Naive thymus-derived CD4-positive, alpha-beta T cell (primary cell): ENCODE results near the gene GBX1. TPM values are rescaled to one million over a fixed set of nuclear protein-coding genes. Genes with fewer than 3 reads are reported as not detected.
A peak's percentile ranks its signal among the peaks of the same experiment; 100 is the strongest.

ENCODE experiments used
- ATAC-seq: fragments of 150-1000 bp; cut with Tn5 transposase; 2 replicates; pipeline ENCODE4 v1.10.0; 2021; ENCODE audit warnings: mild to moderate bottlenecking, moderate library complexity
- CTCF ChIA-PET: fragments of 350-600 bp; sonication (Branson Sonifier 250); formaldehyde crosslinking; loops from one replicate; lab custom pipeline; 2021; ENCODE audit warnings: antibody characterized with exemption; lab: Charles Lee
- POLR2A ChIA-PET: fragments of 350-600 bp; sonication (Branson Sonifier 250); formaldehyde crosslinking; loops from one replicate; lab custom pipeline; 2021; ENCODE audit warnings: antibody characterized with exemption, inconsistent platforms; lab: Charles Lee
- DNase-seq, 9 donors: peaks; one replicate each; pipeline versions ENCODE4 v3.0.0 to v3.0.0-alpha.2; 2020 to 2022; ENCODE audit warnings: mixed read lengths in 1 of 9
- H3K27ac ChIP-seq: one replicate; pipeline ENCODE4 v1.7.0; 2013; ENCODE audit warnings: mild to moderate bottlenecking, low read depth, low read length, moderate library complexity
- H3K27me3 ChIP-seq, 2 donors: one replicate each; pipeline ENCODE4 v1.7.0; 2013; ENCODE audit warnings: low read length in 2 of 2, mild to moderate bottlenecking in 2 of 2, moderate library complexity in 2 of 2; ENCODE audit not compliant: control insufficient read depth in 2 of 2, insufficient read depth in 2 of 2
- H3K36me3 ChIP-seq, 3 experiments: 1 replicate in 2 of 3; 2 replicates in 1 of 3; pipeline ENCODE4 v1.7.0; 2013; ENCODE audit warnings: low read length in 3 of 3, mild to moderate bottlenecking in 3 of 3, moderate library complexity in 1 of 3; ENCODE audit not compliant: insufficient read depth in 3 of 3, control insufficient read depth in 2 of 3
- H3K4me1 ChIP-seq, 2 donors: one replicate each; pipeline ENCODE4 v1.7.0; 2013; ENCODE audit warnings: low read length in 2 of 2, mild to moderate bottlenecking in 2 of 2, moderate library complexity in 1 of 2; ENCODE audit not compliant: control insufficient read depth in 2 of 2, insufficient read depth in 2 of 2
- H3K4me3 ChIP-seq: 2 replicates; pipeline ENCODE4 v1.7.0; 2013; ENCODE audit warnings: mild to moderate bottlenecking, low read length
- H3K9me3 ChIP-seq, 3 experiments: 1 replicate in 2 of 3; 2 replicates in 1 of 3; pipeline ENCODE4 v1.7.0; 2013; ENCODE audit warnings: low read length in 3 of 3; ENCODE audit not compliant: control insufficient read depth in 2 of 3
- H3K27ac Mint-ChIP-seq, 9 donors: one replicate each; pipeline ENCODE4 v1.8.0; 2020 to 2022; ENCODE audit warnings: mixed read lengths in 9 of 9, mild to moderate bottlenecking in 8 of 9, moderate library complexity in 5 of 9, inconsistent platforms in 2 of 9
- H3K27me3 Mint-ChIP-seq, 5 donors: one replicate each; pipeline ENCODE4 v1.8.0; 2021 to 2022; ENCODE audit warnings: mixed read lengths in 5 of 5, mild to moderate bottlenecking in 1 of 5
- H3K36me3 Mint-ChIP-seq, 5 donors: one replicate each; pipeline ENCODE4 v1.8.0; 2020 to 2022; ENCODE audit warnings: mixed read lengths in 5 of 5, mild to moderate bottlenecking in 3 of 5, inconsistent platforms in 1 of 5
- H3K4me1 Mint-ChIP-seq, 7 donors: one replicate each; pipeline ENCODE4 v1.8.0; 2020 to 2022; ENCODE audit warnings: mixed read lengths in 7 of 7, mild to moderate bottlenecking in 3 of 7, inconsistent platforms in 1 of 7
- H3K4me3 Mint-ChIP-seq, 10 donors: one replicate each; pipeline ENCODE4 v1.8.0; 2020 to 2022; ENCODE audit warnings: mild to moderate bottlenecking in 10 of 10, mixed read lengths in 10 of 10, moderate library complexity in 6 of 10, inconsistent platforms in 2 of 10
- H3K9me3 Mint-ChIP-seq, 11 donors: one replicate each; pipeline ENCODE4 v1.8.0; 2020 to 2022; ENCODE audit warnings: mixed read lengths in 11 of 11, mild to moderate bottlenecking in 4 of 11, inconsistent platforms in 1 of 11, moderate library complexity in 1 of 11
- intact Hi-C, 2 donors: fragments of 100-400 bp; cut with micrococcal nuclease; formaldehyde crosslinking; loops; one replicate each; pipeline ENCODE4 v1.15.1; 2023
- polyA plus RNA-seq, 2 donors: library from polyadenylated mRNA; unstranded; fragments of 300-500 nt; fragmentation: Illumina TruSeq; gene quantifications; one replicate each; pipeline ENCODE4 v1.2.3, GENCODE V29; 2021
- total RNA-seq, 6 experiments: library from RNA in 5 of 6; stranded (reverse) in 5 of 6; gene quantifications; 1 replicate in 5 of 6; 2 replicates in 1 of 6; pipeline ENCODE4 v1.2.3 and lab custom pipeline; 2021 to 2026

GBX1 gene
- total and polyA plus RNA-seq, 7 experiments from 2014 or later, result not detected

DNA sequence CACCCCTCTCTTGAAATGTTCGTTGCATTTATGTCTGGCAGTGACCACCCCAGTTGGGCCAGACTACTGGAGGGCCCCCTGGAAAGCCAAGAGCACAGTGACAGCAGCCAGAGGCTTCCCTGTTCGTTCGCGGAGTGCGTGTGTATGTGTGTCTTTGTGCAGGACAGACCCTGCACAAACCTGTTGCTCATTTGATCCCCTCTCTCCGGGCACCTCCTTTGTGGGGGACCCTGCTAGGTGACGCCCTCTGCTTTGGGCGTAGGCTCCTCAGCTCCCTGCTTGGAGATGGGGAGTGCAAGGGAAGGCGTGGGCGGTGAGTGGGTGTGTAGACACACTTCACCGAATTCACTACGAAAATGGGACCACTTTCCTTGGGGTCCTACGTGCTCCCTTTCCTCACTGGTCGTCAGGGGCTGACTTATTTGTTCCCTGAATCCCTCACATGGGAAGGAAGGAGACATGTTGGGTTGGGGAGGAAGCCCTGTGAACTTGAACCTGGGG lies 42.5 kb downstream of the GBX1 start:
- no peak overlapping the region for H3K27ac Mint-ChIP-seq
- POLR2A ChIA-PET, result no interaction called here
- H3K4me1 Mint-ChIP-seq, result peaks cover 0 to 8% (median 6%) of the 10 kb centered on the region in 7 donors
- DNase-seq (no peak), ATAC-seq (no peak)
- H3K36me3 Mint-ChIP-seq, result peaks cover 0 to 13% (median 7%) of the 10 kb centered on the region in 5 donors
- H3K4me3 ChIP-seq, result no peak overlapping the region
- peaks cover 0 to 40% (median 0%) of the 10 kb centered on the region in 3 experiments for H3K36me3 ChIP-seq
- H3K4me1 ChIP-seq, result no peaks in the 10 kb centered on the region
- no peak overlapping the region for H3K4me3 Mint-ChIP-seq
- no peaks in the 10 kb centered on the region for H3K9me3 Mint-ChIP-seq
- no peaks in the 10 kb centered on the region for H3K27me3 ChIP-seq
- H3K27ac ChIP-seq, result no peak overlapping the region
- no peaks in the 10 kb centered on the region for H3K27me3 Mint-ChIP-seq
- CTCF ChIA-PET, result interaction anchor here (1.2 to 1.4 kb wide), 2 partner anchors 121 to 165 kb away, joined by 3 to 4 read pairs; no protein-coding TSS in a partner anchor
- no peaks in the 10 kb centered on the region for H3K9me3 ChIP-seq
- intact Hi-C loops, result loop anchor here (1.0 kb wide), 3 partner anchors 47 to 178 kb away; no protein-coding TSS in a partner anchor

DNA sequence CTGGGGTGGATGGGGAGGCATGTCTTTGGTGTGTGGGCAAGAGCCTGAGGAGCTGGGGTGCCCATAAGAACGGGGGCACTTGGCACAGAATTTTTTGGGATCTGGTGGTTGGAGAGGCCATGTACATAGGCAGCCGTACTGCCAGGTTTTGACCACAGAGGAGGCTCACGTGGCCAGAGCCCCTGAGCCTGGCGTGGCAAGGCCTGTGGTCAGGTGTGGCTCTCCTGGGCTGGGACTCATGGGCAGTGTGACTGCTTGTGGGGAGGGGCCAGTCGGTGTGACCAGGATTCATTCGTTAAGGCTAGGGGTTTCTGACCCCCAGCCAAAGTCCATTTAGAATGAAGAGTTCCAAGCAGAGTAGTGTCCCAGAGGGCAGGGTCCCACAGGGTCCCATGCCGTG lies 43.0 kb downstream of the GBX1 start:
- intact Hi-C loops, result loop anchor here (1.0 kb wide), 3 partner anchors 48 to 179 kb away; no protein-coding TSS in a partner anchor

DNA sequence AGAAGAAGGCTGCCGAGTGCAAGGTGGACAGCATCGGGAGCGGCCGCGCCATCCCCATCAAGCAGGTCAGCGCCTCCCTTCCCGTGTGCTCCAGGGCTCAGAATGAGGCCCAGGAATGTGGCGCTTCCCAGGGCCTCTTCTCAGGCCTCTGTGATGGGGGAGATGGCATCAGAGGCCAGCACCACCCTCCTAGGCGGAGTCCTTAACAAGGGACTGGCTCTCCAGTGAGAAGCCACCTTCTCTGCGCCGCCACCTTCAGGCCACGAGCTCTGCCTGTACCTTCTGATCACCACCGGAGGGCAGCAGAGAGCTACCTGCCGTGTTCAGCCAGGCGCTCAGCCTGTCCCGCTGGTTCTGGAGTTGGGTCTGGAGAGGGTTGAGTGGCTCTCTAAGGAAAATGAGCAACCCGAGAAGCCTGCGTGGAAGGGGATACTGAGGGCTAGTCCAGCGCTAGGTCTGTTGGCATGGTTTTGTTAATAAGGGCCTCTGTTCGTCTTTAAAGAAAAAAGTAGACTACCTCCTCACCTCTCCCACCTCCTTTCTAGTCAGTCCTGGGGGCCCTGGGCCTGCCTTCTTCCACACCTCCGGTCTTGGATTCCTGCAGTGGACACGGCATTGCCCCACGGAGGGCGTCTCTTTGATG lies 43.6 kb downstream of the GBX1 start:
- Mint-ChIP-seq H3K4me3 (no peak overlapping the region), H3K36me3 (peaks cover 2 to 18% (median 7%) of the 10 kb centered on the region in 5 donors), H3K27me3 (no peaks in the 10 kb centered on the region), H3K27ac (no peak overlapping the region), H3K9me3 (no peaks in the 10 kb centered on the region), H3K4me1 (peaks cover 0 to 15% (median 6%) of the 10 kb centered on the region in 7 donors)
- ATAC-seq (peak; percentile 92), DNase-seq (peak; percentile 61 to 86 (median 77))
- intact Hi-C loops, result loop anchor here (1.0 kb wide), 3 partner anchors 48 to 179 kb away; no protein-coding TSS in a partner anchor
- H3K4me1 ChIP-seq, result no peaks in the 10 kb centered on the region
- no peaks in the 10 kb centered on the region for H3K27me3 ChIP-seq
- H3K9me3 ChIP-seq, result no peaks in the 10 kb centered on the region
- H3K36me3 ChIP-seq, result peaks cover 0 to 43% (median 0%) of the 10 kb centered on the region in 3 experiments
- POLR2A ChIA-PET, result interaction anchor here (0.9 kb wide), 1 partner anchor 40 kb away, joined by 3 read pairs; no protein-coding TSS in a partner anchor
- no peak overlapping the region for H3K4me3 ChIP-seq
- CTCF ChIA-PET, result interaction anchor here (0.6 to 1.4 kb wide), 15 partner anchors 8 to 1327 kb away, joined by 3 to 7 read pairs (median 3); no protein-coding TSS in a partner anchor
- no peak overlapping the region for H3K27ac ChIP-seq

More for the DNA sequence above, 43.0 kb downstream of the GBX1 start:
- peaks cover 0 to 9% (median 6%) of the 10 kb centered on the region in 7 donors for H3K4me1 Mint-ChIP-seq
- H3K9me3 ChIP-seq, result no peaks in the 10 kb centered on the region
- no peak overlapping the region for H3K27ac ChIP-seq
- ATAC-seq, result no peak
- peaks cover 0 to 14% (median 7%) of the 10 kb centered on the region in 5 donors for H3K36me3 Mint-ChIP-seq
- no peak overlapping the region for H3K4me3 ChIP-seq
- no peak overlapping the region for H3K4me3 Mint-ChIP-seq
- H3K27ac Mint-ChIP-seq, result no peak overlapping the region
- peaks cover 0 to 42% (median 0%) of the 10 kb centered on the region in 3 experiments for H3K36me3 ChIP-seq
- no peaks in the 10 kb centered on the region for H3K4me1 ChIP-seq
- no peaks in the 10 kb centered on the region for H3K27me3 Mint-ChIP-seq
- ChIA-PET CTCF (interaction anchor here (0.6 to 1.4 kb wide), 14 partner anchors 9 to 226 kb away, joined by 3 to 7 read pairs (median 3); no protein-coding TSS in a partner anchor), POLR2A (interaction anchor here (0.9 kb wide), 1 partner anchor 40 kb away, joined by 3 read pairs; no protein-coding TSS in a partner anchor)
- H3K27me3 ChIP-seq, result no peaks in the 10 kb centered on the region
- H3K9me3 Mint-ChIP-seq, result no peaks in the 10 kb centered on the region
- DNase-seq, result no peak

GRCh38 chr7:151123158-151123821 lies 44.2 kb downstream of the GBX1 start:
- H3K27ac ChIP-seq, result no peak overlapping the region
- Mint-ChIP-seq H3K27ac (no peak overlapping the region), H3K4me3 (no peak overlapping the region), H3K9me3 (no peaks in the 10 kb centered on the region), H3K27me3 (no peaks in the 10 kb centered on the region), H3K4me1 (peaks cover 0 to 20% (median 6%) of the 10 kb centered on the region in 7 donors), H3K36me3 (peaks cover 2 to 22% (median 10%) of the 10 kb centered on the region in 5 donors)
- CTCF ChIA-PET, result interaction anchor here (0.6 to 1.4 kb wide), 11 partner anchors 8 to 1327 kb away, joined by 3 to 7 read pairs (median 3); no protein-coding TSS in a partner anchor
- intact Hi-C loops, result no loop called here
- no peaks in the 10 kb centered on the region for H3K9me3 ChIP-seq
- ATAC-seq, result no peak
- H3K36me3 ChIP-seq, result peaks cover 0 to 39% (median 0%) of the 10 kb centered on the region in 3 experiments
- H3K4me3 ChIP-seq, result no peak overlapping the region
- no peaks in the 10 kb centered on the region for H3K4me1 ChIP-seq
- H3K27me3 ChIP-seq, result no peaks in the 10 kb centered on the region
- DNase-seq, result no peak
- POLR2A ChIA-PET, result interaction anchor here (0.9 kb wide), 1 partner anchor 41 kb away, joined by 3 read pairs; no protein-coding TSS in a partner anchor

- Mint-ChIP-seq H3K36me3 (peaks cover 2 to 22% (median 10%) of the 10 kb centered on the region in 5 donors), H3K4me1 (peaks cover 0 to 20% (median 6%) of the 10 kb centered on the region in 7 donors), H3K4me3 (no peak overlapping the region), H3K27ac (no peak overlapping the region), H3K9me3 (no peaks in the 10 kb centered on the region), H3K27me3 (no peaks in the 10 kb centered on the region)
- POLR2A ChIA-PET, result no interaction called here
- H3K36me3 ChIP-seq, result peaks cover 0 to 40% (median 0%) of the 10 kb centered on the region in 3 experiments
- DNase-seq, result no peak
- H3K9me3 ChIP-seq, result no peaks in the 10 kb centered on the region
- CTCF ChIA-PET, result no interaction called here
- H3K4me3 ChIP-seq, result no peak overlapping the region
- ATAC-seq, result no peak
- intact Hi-C loops, result no loop called here
- H3K27ac ChIP-seq, result no peak overlapping the region
- H3K4me1 ChIP-seq, result no peaks in the 10 kb centered on the region
- no peaks in the 10 kb centered on the region for H3K27me3 ChIP-seq
These were observed 44.7 kb downstream of the GBX1 start for GRCh38 chr7:151122796-151123157.

DNA sequence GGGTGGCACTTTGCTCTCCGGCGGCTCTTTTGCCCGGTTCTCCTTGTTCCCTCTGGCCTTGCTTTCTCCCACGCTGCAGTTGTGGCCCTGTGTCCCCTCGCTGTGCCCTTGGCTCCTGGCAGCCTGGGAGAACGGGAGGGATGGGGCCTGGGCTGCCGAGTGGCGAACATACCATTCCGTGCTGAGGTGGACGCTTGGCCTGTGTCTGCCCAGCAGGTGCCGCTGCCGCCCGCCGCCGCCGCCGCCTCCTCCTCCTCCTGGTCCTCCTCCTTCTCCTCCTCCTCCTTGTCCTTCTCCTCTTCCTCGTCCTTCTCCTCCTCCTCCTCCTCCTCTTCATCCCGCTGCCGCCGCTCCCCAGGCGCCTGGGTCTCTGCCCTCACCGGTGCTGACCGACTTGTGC lies 45.2 kb downstream of the GBX1 start:
- H3K4me3 Mint-ChIP-seq, result no peak overlapping the region
- no peaks in the 10 kb centered on the region for H3K9me3 Mint-ChIP-seq
- ATAC-seq, result no peak
- peaks cover 2 to 22% (median 10%) of the 10 kb centered on the region in 5 donors for H3K36me3 Mint-ChIP-seq
- ChIA-PET POLR2A (no interaction called here), CTCF (no interaction called here)
- H3K4me1 Mint-ChIP-seq, result peaks cover 0 to 24% (median 9%) of the 10 kb centered on the region in 7 donors
- no peaks in the 10 kb centered on the region for H3K27me3 ChIP-seq
- no peak overlapping the region for H3K27ac ChIP-seq
- H3K9me3 ChIP-seq, result no peaks in the 10 kb centered on the region
- H3K4me1 ChIP-seq, result no peaks in the 10 kb centered on the region
- H3K27me3 Mint-ChIP-seq, result no peaks in the 10 kb centered on the region
- no peak overlapping the region for H3K27ac Mint-ChIP-seq
- H3K36me3 ChIP-seq, result peaks cover 0 to 40% (median 0%) of the 10 kb centered on the region in 3 experiments
- no peak overlapping the region for H3K4me3 ChIP-seq
- no peak for DNase-seq
- intact Hi-C loops, result no loop called here
